Right cardiac atrium (tissue), 5 donors: ENCODE results near the gene ANKRD2. TPM values are rescaled to one million over a fixed set of nuclear protein-coding genes. Genes with fewer than 3 reads are reported as not detected.

ENCODE experiments used
- ATAC-seq, 2 donors: fragments of 200-7000 bp; cut with Tn5 transposase; one replicate each; pipeline versions ENCODE4 v1.8.0 to v1.9.1; 2020; ENCODE audit warnings: moderate library complexity in 2 of 2, mild to moderate bottlenecking in 1 of 2
- DNase-seq, 3 donors: peaks; one replicate each; pipeline ENCODE4 v3.0.0-alpha.2; 2020
- H3K27ac ChIP-seq: one replicate; pipeline ENCODE4 v1.5.1; 2013; ENCODE audit warnings: mild to moderate bottlenecking, low read length, control low read depth, moderate library complexity
- H3K27me3 ChIP-seq: one replicate; pipeline ENCODE4 v1.6.1; 2013; ENCODE audit not compliant: control insufficient read depth, insufficient read depth
- H3K4me1 ChIP-seq: one replicate; pipeline ENCODE4 v1.6.1; 2013; ENCODE audit warnings: low read length; ENCODE audit not compliant: control insufficient read depth, insufficient read depth
- H3K4me3 ChIP-seq: one replicate; pipeline ENCODE4 v1.5.1; 2013; ENCODE audit warnings: low read length, control low read depth
- H3K9me3 ChIP-seq: one replicate; pipeline ENCODE4 v1.6.1; 2013; ENCODE audit warnings: low read length; ENCODE audit not compliant: control insufficient read depth
- WGBS: extraction: QIAGEN DNeasy Blood & Tissue Kit; methylation state at CpG from one replicate; pipeline ENCODE4 v1.1.7; 2013; 5-methylcytosine and 5-hydroxymethylcytosine counted together
- intact Hi-C, 4 donors: fragments of 100-400 bp; cut with DNase I; formaldehyde crosslinking; loops; one replicate each; pipeline versions ENCODE4 v1.11.0 to v1.14.0; 2022 to 2023
- polyA plus RNA-seq: library from polyadenylated mRNA; stranded (reverse); fragments of 200-250 nt; gene quantifications from one replicate; pipeline ENCODE4 v1.2.3, GENCODE V29; 2013
- total RNA-seq, 4 donors: library from RNA; stranded (reverse); fragmentation: NEBNext Ultra II Directional; extraction: Animal tissue kit (Norgen Biotek cat#: 25700); gene quantifications; one replicate each; pipeline ENCODE4 v1.2.1, GENCODE V29; 2021
- donor health status: healthy with polysubstance abuse.
- donor health status: DM: no; HTN: yes; CAD: no.
- donor health status: DM: no; HTN: no; CAD: no.
- donor health status: DM: no; HTN: yes; CAD: no; lungs with severe emphysema.
- donor health status: DM: yes; HTN: yes; CAD: no.

ANKRD2 gene
- total and polyA plus RNA-seq, 5 donors: 9.9 to 67.6 (median 19.1) TPM

GRCh38 chr10:97584798-97585438 is 12.3 kb downstream of the ANKRD2 start:
- H3K27me3 ChIP-seq: no peaks in the 10 kb centered on the region
- H3K9me3 ChIP-seq: no peaks in the 10 kb centered on the region
- 83% methylated on average over 5 of the region's 5 CpGs for WGBS
- ATAC-seq (peak; percentile 22 to 44), DNase-seq (no peak)
- intact Hi-C loops: no loop called here
- H3K4me3 ChIP-seq: no peak overlapping the region
- peak overlapping the region; percentile 95 for H3K27ac ChIP-seq
- peaks cover 3% of the 10 kb centered on the region for H3K4me1 ChIP-seq

GRCh38 chr10:97585439-97585811 is 12.8 kb downstream of the ANKRD2 start:
- intact Hi-C loops: no loop called here
- H3K4me1 ChIP-seq: peaks cover 3% of the 10 kb centered on the region
- 86% methylated on average over 5 of the region's 5 CpGs for WGBS
- no peak for ATAC-seq
- no peak for DNase-seq
- no peaks in the 10 kb centered on the region for H3K9me3 ChIP-seq
- no peaks in the 10 kb centered on the region for H3K27me3 ChIP-seq
- H3K4me3 ChIP-seq: no peak overlapping the region
- peak overlapping the region; percentile 95 for H3K27ac ChIP-seq

- H3K4me1 ChIP-seq: peaks cover 3% of the 10 kb centered on the region
- no peak for ATAC-seq
- no peaks in the 10 kb centered on the region for H3K27me3 ChIP-seq
- no peak overlapping the region for H3K4me3 ChIP-seq
- H3K27ac ChIP-seq: peak overlapping the region; percentile 82
- DNase-seq: no peak
- intact Hi-C loops: no loop called here
- no peaks in the 10 kb centered on the region for H3K9me3 ChIP-seq
- 81% methylated on average over 2 of the region's 2 CpGs for WGBS
These were observed 14.6 kb downstream of the ANKRD2 start for GRCh38 chr10:97587183-97587582.

- no peak for ATAC-seq
- H3K4me3 ChIP-seq: no peak within 1 kb of the TSS
- peaks cover 5% of the 10 kb centered on the region for H3K4me1 ChIP-seq
- intact Hi-C loops: no loop called here
- 78% methylated on average over 3 of the region's 3 CpGs for WGBS
- no peak for DNase-seq
- H3K27me3 ChIP-seq: no peaks in the 10 kb centered on the region
- no peaks in the 10 kb centered on the region for H3K9me3 ChIP-seq
- no peak within 1 kb of the TSS for H3K27ac ChIP-seq
These were observed 16.9 kb downstream of the ANKRD2 start, which contains the start of gene C10orf62 for GRCh38 chr10:97589479-97589878. TSS of gene C10orf62 (plus strand) at chr10:97589721. CDS start at chr10:97589898, 177 bp downstream.

- 93% methylated on average over 15 of the region's 15 CpGs for WGBS
- Histone ChIP-seq H3K4me3 (no peak overlapping the region), H3K9me3 (no peaks in the 10 kb centered on the region), H3K4me1 (peaks cover 5% of the 10 kb centered on the region), H3K27ac (no peak overlapping the region), H3K27me3 (no peaks in the 10 kb centered on the region)
- intact Hi-C loops: no loop called here
- DNase-seq (no peak), ATAC-seq (no peak)
These were observed 17.6 kb downstream of the ANKRD2 start for GRCh38 chr10:97590082-97590747.

GRCh38 chr10:97590748-97591495 is 18.3 kb downstream of the ANKRD2 start:
- no peak for ATAC-seq
- DNase-seq: no peak
- Histone ChIP-seq H3K9me3 (no peaks in the 10 kb centered on the region), H3K27me3 (no peaks in the 10 kb centered on the region), H3K27ac (no peak overlapping the region), H3K4me3 (no peak overlapping the region), H3K4me1 (peaks cover 6% of the 10 kb centered on the region)
- intact Hi-C loops: no loop called here
- WGBS: 75% methylated on average over 5 of the region's 5 CpGs

GRCh38 chr10:97593421-97593820 is 20.8 kb downstream of the ANKRD2 start:
- intact Hi-C loops: no loop called here
- ATAC-seq (no peak), DNase-seq (no peak)
- Histone ChIP-seq H3K27me3 (no peaks in the 10 kb centered on the region), H3K4me1 (peaks cover 6% of the 10 kb centered on the region), H3K4me3 (no peak overlapping the region), H3K9me3 (no peaks in the 10 kb centered on the region), H3K27ac (no peak overlapping the region)
- WGBS: 66% methylated on average over 4 of the region's 4 CpGs

GRCh38 chr10:97596101-97597082 is 23.8 kb downstream of the ANKRD2 start:
- Histone ChIP-seq H3K9me3 (no peaks in the 10 kb centered on the region), H3K4me3 (no peak overlapping the region), H3K27ac (peak overlapping the region; percentile 100), H3K4me1 (peaks cover 6% of the 10 kb centered on the region), H3K27me3 (no peaks in the 10 kb centered on the region)
- ATAC-seq (peak; percentile 94 to 97), DNase-seq (peak in 2 of 3 donors; percentile 62 to 67)
- 34% methylated on average over 10 of the region's 10 CpGs for WGBS
- intact Hi-C loops: no loop called here

- no peak for ATAC-seq
- WGBS: 96% methylated on average over 2 of the region's 2 CpGs
- Histone ChIP-seq H3K27me3 (no peaks in the 10 kb centered on the region), H3K27ac (peak overlapping the region; percentile 84), H3K4me3 (no peak overlapping the region), H3K9me3 (no peaks in the 10 kb centered on the region), H3K4me1 (peaks cover 6% of the 10 kb centered on the region)
- intact Hi-C loops: no loop called here
- no peak for DNase-seq
These were observed 25.2 kb downstream of the ANKRD2 start for GRCh38 chr10:97597778-97598177.

- intact Hi-C loops: no loop called here
- H3K9me3 ChIP-seq: no peaks in the 10 kb centered on the region
- 90% methylated on average over 19 of the region's 19 CpGs for WGBS
- ATAC-seq (no peak), DNase-seq (no peak)
- peaks cover 4% of the 10 kb centered on the region for H3K4me1 ChIP-seq
- H3K4me3 ChIP-seq: no peak overlapping the region
- peak overlapping the region; percentile 7 for H3K27ac ChIP-seq
- H3K27me3 ChIP-seq: no peaks in the 10 kb centered on the region
These were observed 26.1 kb downstream of the ANKRD2 start for GRCh38 chr10:97598407-97599271.
